Measurements from ENCODE around the gene KANTR. TPM values are rescaled to one million over a fixed set of nuclear protein-coding genes. Genes with fewer than 3 reads are reported as not detected.

The KANTR gene
- total RNA-seq, 1 experiment from 2014 or later: 7.5 TPM

DNA sequence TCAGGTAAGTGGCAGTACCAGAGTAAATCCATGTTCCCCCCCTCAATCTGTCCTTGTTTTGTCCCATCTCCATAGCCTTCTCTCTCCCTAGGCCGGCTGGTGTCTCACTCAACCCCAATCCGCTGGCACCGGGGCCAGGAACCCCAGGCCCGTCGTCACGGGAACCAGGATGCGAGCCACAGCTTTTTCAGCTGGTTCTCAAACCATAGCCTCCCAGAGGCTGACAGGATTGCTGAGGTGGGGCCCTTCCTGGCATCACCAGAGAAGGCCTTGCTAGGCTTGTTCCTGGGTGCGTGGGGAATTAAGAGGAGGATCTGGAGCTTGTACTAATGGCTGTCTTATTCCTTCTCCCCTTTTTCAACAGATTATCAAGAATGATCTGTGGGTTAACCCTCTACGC, 9.1 kb upstream of the KANTR start:
- TF ChIP-seq EZH2 (IDR thresholded peaks at IDR 0.05) (no peak), POLR2A (IDR thresholded peaks at IDR 0.05; ENCODE audit: borderline replicate concordance, extremely low read depth, insufficient read depth, insufficient read length) (no peak), JUND (IDR thresholded peaks at IDR 0.05) (no peak), CBX3 (IDR thresholded peaks at IDR 0.05; ENCODE audit: low read depth) (no peak), EZH2phosphoT487 (IDR thresholded peaks at IDR 0.05; ENCODE audit: borderline replicate concordance) (no peak), ZNF274 (IDR thresholded peaks at IDR 0.05; ENCODE audit: low read depth, low read length) (no peak), CEBPB (IDR thresholded peaks at IDR 0.05; ENCODE audit: low read depth) (no peak), FOSL1 (IDR thresholded peaks at IDR 0.05; ENCODE audit: low read depth) (no peak), POLR2AphosphoS5 (IDR thresholded peaks at IDR 0.05; ENCODE audit: low read depth, low read length) (no peak)
- TF ChIP-seq, protein P1, sequence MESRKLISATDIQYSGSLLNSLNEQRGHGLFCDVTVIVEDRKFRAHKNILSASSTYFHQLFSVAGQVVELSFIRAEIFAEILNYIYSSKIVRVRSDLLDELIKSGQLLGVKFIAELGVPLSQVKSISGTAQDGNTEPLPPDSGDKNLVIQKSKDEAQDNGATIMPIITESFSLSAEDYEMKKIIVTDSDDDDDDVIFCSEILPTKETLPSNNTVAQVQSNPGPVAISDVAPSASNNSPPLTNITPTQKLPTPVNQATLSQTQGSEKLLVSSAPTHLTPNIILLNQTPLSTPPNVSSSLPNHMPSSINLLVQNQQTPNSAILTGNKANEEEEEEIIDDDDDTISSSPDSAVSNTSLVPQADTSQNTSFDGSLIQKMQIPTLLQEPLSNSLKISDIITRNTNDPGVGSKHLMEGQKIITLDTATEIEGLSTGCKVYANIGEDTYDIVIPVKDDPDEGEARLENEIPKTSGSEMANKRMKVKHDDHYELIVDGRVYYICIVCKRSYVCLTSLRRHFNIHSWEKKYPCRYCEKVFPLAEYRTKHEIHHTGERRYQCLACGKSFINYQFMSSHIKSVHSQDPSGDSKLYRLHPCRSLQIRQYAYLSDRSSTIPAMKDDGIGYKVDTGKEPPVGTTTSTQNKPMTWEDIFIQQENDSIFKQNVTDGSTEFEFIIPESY (IDR thresholded peaks at IDR 0.05; ENCODE audit: extremely low read depth, insufficient replicate concordance, low read length): no peak
- TF ChIP-seq, protein P2, sequence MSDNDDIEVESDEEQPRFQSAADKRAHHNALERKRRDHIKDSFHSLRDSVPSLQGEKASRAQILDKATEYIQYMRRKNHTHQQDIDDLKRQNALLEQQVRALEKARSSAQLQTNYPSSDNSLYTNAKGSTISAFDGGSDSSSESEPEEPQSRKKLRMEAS (IDR thresholded peaks at IDR 0.05): no peak
- ATAC-seq (no peak), DNase-seq (ENCODE audit: low read depth, low spot score) (no peak)
- H2AFZ ChIP-seq (ENCODE audit: low read depth, low read length, poor library complexity, severe bottlenecking): no peak overlapping the region
- CTCF ChIA-PET: no interaction called here
- peaks cover 0 to 7% of the 10 kb centered on the region in 2 experiments; a peak in 1 of 4 replicates for H3K4me1 ChIP-seq (ENCODE audit: control insufficient read depth in 1 of 2, insufficient read depth in 2 of 2, low read length in 2 of 2)
- no peak overlapping the region for H3K4me2 ChIP-seq (ENCODE audit: low read length)
- H3K4me3 ChIP-seq (replicated peaks in 1 of 2; ENCODE audit: low read depth in 1 of 2, low read length in 2 of 2): no peak overlapping the region
- H3K79me2 ChIP-seq (ENCODE audit: insufficient read depth, low read length): peaks cover 8% of the 10 kb centered on the region; the same call in 1 of the 2 replicates
- no peaks in the 10 kb centered on the region for H4K20me1 ChIP-seq (ENCODE audit: insufficient read depth)
- no peaks in the 10 kb centered on the region for H3K27me3 ChIP-seq (ENCODE audit: insufficient read depth, low read length)
- no peak overlapping the region for H3K27ac ChIP-seq (ENCODE audit: low read depth, low read length)
- H3K9me2 ChIP-seq (ENCODE audit: insufficient read depth): no peaks in the 10 kb centered on the region
- RAD21 ChIA-PET (ENCODE audit: low non-redundant PET in 1 of 2, low total read pairs in 2 of 2, uncharacterized antibody in 2 of 2, unreplicated experiment in 2 of 2): no interaction called here
- H3K9ac ChIP-seq (ENCODE audit: low read length): no peak overlapping the region
- no TSS peak for BruUV-seq (replicated peaks)
- POLR2A ChIA-PET: no interaction called here
- H3K9me3 ChIP-seq (ENCODE audit: control insufficient read depth in 1 of 2, insufficient read depth in 1 of 2, low read depth in 1 of 2, low read length in 2 of 2): no peaks in the 10 kb centered on the region
- intact Hi-C loops (cut with micrococcal nuclease): no loop called here
- peaks cover 0 to 10% of the 10 kb centered on the region in 2 experiments; a peak in 1 of 4 replicates for H3K36me3 ChIP-seq (ENCODE audit: control insufficient read depth in 1 of 2, insufficient read depth in 2 of 2, low read length in 2 of 2)
